Adrenal gland (tissue), 12 donors: ENCODE results near the gene FGD5. TPM values are rescaled to one million over a fixed set of nuclear protein-coding genes. Genes with fewer than 3 reads are reported as not detected.

Experiments used
- DNase-seq, 7 donors: peaks; one replicate each; pipeline ENCODE4 v3.0.0-alpha.2; 2019 to 2020
- H3K27ac ChIP-seq, 5 donors: fragments of 200-600 bp; sonication (generic) in 4 of 5; 1 replicate in 3 of 5; 2 replicates in 2 of 5; pipeline versions ENCODE4 v1.5.1 to v1.8.0; 2016 to 2020; ENCODE audit warnings: mild to moderate bottlenecking in 1 of 5
- H3K27me3 ChIP-seq: fragments of 200-600 bp; 2 replicates; pipeline ENCODE4 v1.8.0; 2021
- H3K36me3 ChIP-seq, 2 donors: fragments of 200-600 bp; replicated peaks in 1 of 2; 1 replicate in 1 of 2; 2 replicates in 1 of 2; pipeline versions ENCODE4 v1.5.1 to v1.8.0; 2018 to 2022
- H3K4me1 ChIP-seq, 2 donors: fragments of 200-600 bp; replicated peaks in 1 of 2; 1 replicate in 1 of 2; 2 replicates in 1 of 2; pipeline versions ENCODE4 v1.5.1 to v1.8.0; 2018 to 2021
- H3K4me3 ChIP-seq, 4 donors: fragments of 200-600 bp; sonication (generic) in 3 of 4; one replicate each; pipeline ENCODE4 v1.5.1; 2016 to 2018
- H3K9me3 ChIP-seq, 3 donors: fragments of 200-600 bp; sonication (generic) in 1 of 3; replicated peaks in 1 of 3; 1 replicate in 2 of 3; 2 replicates in 1 of 3; pipeline versions ENCODE4 v1.5.1 to v1.8.0; 2016 to 2021
- CTCF ChIP-seq, 6 experiments: fragments of 450-650 bp in 4 of 6; fragments of 200-600 bp in 2 of 6; sonication (generic) in 1 of 6; IDR thresholded peaks; 1 replicate in 5 of 6; 2 replicates in 1 of 6; pipeline versions ENCODE4 v1.5.1 to v1.8.0; 2016 to 2021; ENCODE audit warnings: antibody characterized with exemption in 6 of 6, mild to moderate bottlenecking in 2 of 6, moderate library complexity in 1 of 6
- POLR2A ChIP-seq, 2 donors: fragments of 450-650 bp; IDR thresholded peaks; one replicate each; pipeline ENCODE4 v1.6.1; 2017; ENCODE audit warnings: antibody characterized with exemption in 2 of 2, mild to moderate bottlenecking in 2 of 2, moderate library complexity in 1 of 2
- WGBS, 4 donors: extraction: QIAGEN DNeasy Blood & Tissue Kit in 2 of 4; methylation state at CpG; one replicate each; pipeline versions ENCODE4 v1.1.5 to v1.1.7; 2013 to 2017; 5-methylcytosine and 5-hydroxymethylcytosine counted together
- intact Hi-C, 2 donors: fragments of 100-400 bp; cut with DNase I; formaldehyde crosslinking; loops; one replicate each; pipeline versions ENCODE4 v1.14.1 to v1.15.0; 2022 to 2023
- polyA plus RNA-seq, 3 donors: library from polyadenylated mRNA; stranded (reverse); fragments of 200-250 nt in 2 of 3; fragments of 350-450 nt in 1 of 3; fragmentation: Illumina TruSeq in 1 of 3; extraction: RNeasy Lipid Tissue Mini Kit (QIAGEN cat#74804) in 1 of 3; gene quantifications; one replicate each; pipeline ENCODE4 v1.2.3, GENCODE V29; 2013 to 2014
- total RNA-seq, 9 donors: library from RNA; depleted of rRNA in 4 of 9; stranded (reverse); fragments of >200 nt in 4 of 9; fragments of 120-200 nt in 1 of 9; fragmentation: NEBNext Ultra II Directional in 1 of 9; extraction: Animal tissue kit (Norgen Biotek cat#: 25700) in 1 of 9; gene quantifications; one replicate each; pipeline versions ENCODE4 v1.1.0 to v1.2.4, GENCODE V29; 2013 to 2023
- donor health status: healthy with polysubstance abuse.
- donor health status: Bipolar disorder and iron deficiency.
- donor health status: DM: yes; HTN: yes; CAD: no.
- donor health status: DM: no; HTN: no; CAD: no.
- donor health status: DM: no; HTN: no; CAD: no.
- donor health status: DM: yes; HTN: yes; CAD: no.

The FGD5 gene
- total and polyA plus RNA-seq, 12 donors, result 4.9 to 21.4 (median 11.2) TPM

GRCh38 chr3:14877469-14877868 lies 58.7 kb downstream of the FGD5 start:
- intact Hi-C loops, result no loop called here
- H3K4me1 ChIP-seq, result peaks cover 0 to 12% of the 10 kb centered on the region in 2 donors
- H3K9me3 ChIP-seq, result no peaks in the 10 kb centered on the region
- H3K27me3 ChIP-seq, result no peaks in the 10 kb centered on the region
- 61 to 71% (median 68%) methylated on average over 3 to 7 of the region's 7 CpGs for WGBS, 4 donors
- no peaks in the 10 kb centered on the region for H3K36me3 ChIP-seq
- DNase-seq, result no peak
- H3K4me3 ChIP-seq, result no peak overlapping the region
- peak overlapping the region in 3 of 5 donors; percentile 13 to 83 (median 57) for H3K27ac ChIP-seq
- TF ChIP-seq CTCF (IDR thresholded peaks at IDR 0.05) (no peak), POLR2A (IDR thresholded peaks at IDR 0.05) (no peak)

- Histone ChIP-seq H3K36me3 (no peaks in the 10 kb centered on the region), H3K4me1 (peaks cover 0 to 12% of the 10 kb centered on the region in 2 donors), H3K4me3 (no peak overlapping the region), H3K27me3 (no peaks in the 10 kb centered on the region), H3K9me3 (no peaks in the 10 kb centered on the region), H3K27ac (peak overlapping the region in 1 of 5 donors; percentile 34)
- intact Hi-C loops, result no loop called here
- DNase-seq, result peak in 6 of 7 donors; percentile 23 to 71 (median 41)
- TF ChIP-seq CTCF (IDR thresholded peaks at IDR 0.05) (no peak), POLR2A (IDR thresholded peaks at IDR 0.05) (no peak)
- WGBS, 4 donors, result 60 to 69% (median 65%) methylated on average over 11 to 12 of the region's 12 CpGs
These were observed 60.6 kb downstream of the FGD5 start for GRCh38 chr3:14879211-14879874.

GRCh38 chr3:14880447-14881106 lies 61.8 kb downstream of the FGD5 start:
- Histone ChIP-seq H3K36me3 (no peaks in the 10 kb centered on the region), H3K4me3 (no peak overlapping the region), H3K27me3 (no peaks in the 10 kb centered on the region), H3K9me3 (no peaks in the 10 kb centered on the region), H3K27ac (no peak overlapping the region), H3K4me1 (peaks cover 0 to 12% of the 10 kb centered on the region in 2 donors)
- intact Hi-C loops, result no loop called here
- no peak for DNase-seq
- no peak for TF ChIP-seq POLR2A (IDR thresholded peaks at IDR 0.05)
- no peak for TF ChIP-seq CTCF (IDR thresholded peaks at IDR 0.05)
- WGBS, 4 donors, result 63 to 73% (median 66%) methylated on average over 10 of the region's 10 CpGs

DNA sequence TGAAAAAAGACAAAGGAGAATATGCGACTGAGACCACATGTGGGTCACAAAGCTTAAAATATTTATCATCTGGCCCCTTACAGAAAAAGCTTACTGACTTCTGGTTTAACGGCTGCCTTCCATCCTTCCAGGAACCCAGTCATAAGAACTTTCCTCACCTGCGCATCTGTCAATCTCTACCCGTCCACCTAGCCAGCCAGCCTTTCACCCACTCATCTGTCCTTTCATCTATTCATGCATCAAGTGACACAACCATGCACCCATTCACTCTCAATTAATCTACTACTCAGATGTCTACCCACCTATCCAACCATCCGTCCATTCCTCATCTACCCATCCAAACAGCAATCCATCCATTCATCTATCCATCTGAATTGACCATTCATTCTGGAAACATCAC lies 64.5 kb downstream of the FGD5 start:
- Histone ChIP-seq H3K36me3 (no peaks in the 10 kb centered on the region), H3K27me3 (no peaks in the 10 kb centered on the region), H3K4me1 (peaks cover 0 to 2% of the 10 kb centered on the region in 2 donors), H3K4me3 (no peak overlapping the region), H3K27ac (no peak overlapping the region), H3K9me3 (no peaks in the 10 kb centered on the region)
- 82 to 90% (median 85%) methylated on average over 5 of the region's 5 CpGs for WGBS, 4 donors
- intact Hi-C loops, result no loop called here
- TF ChIP-seq CTCF (IDR thresholded peaks at IDR 0.05), result no peak
- no peak for DNase-seq
